HepG2 (cell line): ENCODE measurements around the gene DOCK3. TPM values are rescaled to one million over a fixed set of nuclear protein-coding genes. Genes with fewer than 3 reads are reported as not detected.

Experiments used
- ATAC-seq: fragments of 200-7000 bp; cut with Tn5 transposase; 3 replicates; pipeline ENCODE4 v1.9.1; 2020; ENCODE audit warnings: mild to moderate bottlenecking, moderate library complexity
- BruUV-seq: library from RNA; stranded (reverse); fragments of 400-500 nt; replicated peaks from 2 replicates; lab custom pipeline; 2021; lab: Mats Ljungman, UMichigan
- CTCF ChIA-PET: fragments of 300-600 bp; formaldehyde crosslinking; extraction: SDS; loops from one replicate; lab custom pipeline; 2021; ENCODE audit warnings: low total read pairs, inconsistent platforms, low intra/inter-chr PET ratio; lab: Yijun Ruan, JAX
- POLR2A ChIA-PET: fragments of 350-600 bp; sonication (Branson Sonifier 250); formaldehyde crosslinking; loops from one replicate; lab custom pipeline; 2020; ENCODE audit warnings: antibody characterized with exemption, inconsistent platforms; lab: Yijun Ruan, JAX
- DNase-seq: peaks from one replicate; pipeline ENCODE4 v3.0.0-alpha.2; 2015; ENCODE audit warnings: low spot score
- FAIRE-seq: peaks from 3 replicates; lab custom pipeline; 2011; peaks lifted over from hg19 to GRCh38; lab: Jason Lieb, UNC
- H2AFZ ChIP-seq: one replicate; pipeline ENCODE4 v1.6.1; 2011; ENCODE audit warnings: low read length, inconsistent platforms
- H3K27ac ChIP-seq: fragments of 300-600 bp; 3 replicates; pipeline ENCODE4 v1.8.0; 2011; ENCODE audit warnings: mixed run types, mild to moderate bottlenecking, mixed read lengths, low read length, inconsistent platforms; ENCODE audit not compliant: insufficient read depth; ENCODE audit errors: extremely low read length
- H3K27me3 ChIP-seq, 2 experiments: fragments of 200-600 bp in 1 of 2; 2 replicates in 1 of 2; 3 replicates in 1 of 2; pipeline versions ENCODE4 v1.6.0 to v1.8.0; 2011; ENCODE audit warnings: low read length in 2 of 2, mild to moderate bottlenecking in 2 of 2, moderate library complexity in 2 of 2, inconsistent platforms in 1 of 2; ENCODE audit not compliant: insufficient read depth in 2 of 2, control insufficient read depth in 1 of 2
- H3K36me3 ChIP-seq, 2 experiments: fragments of 200-600 bp in 1 of 2; replicated peaks in 1 of 2; 2 replicates in 1 of 2; 3 replicates in 1 of 2; pipeline versions ENCODE4 v1.5.1 to v1.8.0; 2011; ENCODE audit warnings: low read length in 2 of 2, inconsistent platforms in 1 of 2; ENCODE audit not compliant: insufficient read depth in 2 of 2, control insufficient read depth in 1 of 2
- H3K4me1 ChIP-seq: 2 replicates; pipeline ENCODE4 v1.5.1; 2012; ENCODE audit warnings: low read length, inconsistent platforms; ENCODE audit not compliant: insufficient read depth
- H3K4me2 ChIP-seq: 2 replicates; pipeline ENCODE4 v1.6.0; 2011; ENCODE audit warnings: low read depth, low read length, inconsistent platforms
- H3K4me3 ChIP-seq, 3 experiments: fragments of 200-600 bp in 1 of 3; sonication (generic), shearing (Covaris generic) in 1 of 3; replicated peaks in 1 of 3; 2 replicates each; pipeline ENCODE4 v1.5.1; 2011 to 2016; ENCODE audit warnings: low read length in 3 of 3, inconsistent platforms in 2 of 3, low read depth in 2 of 3, mild to moderate bottlenecking in 2 of 3, control low read depth in 1 of 3, mixed read lengths in 1 of 3; ENCODE audit not compliant: insufficient read depth in 1 of 3
- H3K79me2 ChIP-seq: one replicate; pipeline ENCODE4 v1.6.1; 2011; ENCODE audit warnings: low read length, inconsistent platforms; ENCODE audit not compliant: insufficient read depth
- H3K9ac ChIP-seq: 2 replicates; pipeline ENCODE4 v1.6.0; 2011; ENCODE audit warnings: mild to moderate bottlenecking, low read depth, low read length, inconsistent platforms; ENCODE audit not compliant: insufficient read depth
- H3K9me3 ChIP-seq: 2 replicates; pipeline ENCODE4 v1.5.1; 2012; ENCODE audit warnings: mild to moderate bottlenecking, low read length
- H4K20me1 ChIP-seq: 2 replicates; pipeline ENCODE4 v1.6.0; 2011; ENCODE audit warnings: inconsistent platforms, mild to moderate bottlenecking, low read length, moderate library complexity; ENCODE audit not compliant: insufficient read depth
- CHD4 ChIP-seq: fragments of 200-600 bp; sonication (generic); IDR thresholded peaks from 2 replicates; pipeline ENCODE4 v1.7.0; 2017; ENCODE audit warnings: mild to moderate bottlenecking, low read length, borderline replicate concordance
- HNRNPH1 ChIP-seq: fragments of 200-400 bp; formaldehyde crosslinking; optimal IDR thresholded peaks from 2 replicates; pipeline ENCODE3; 2017; ENCODE audit warnings: mild to moderate bottlenecking, low read depth, low read length
- JUND ChIP-seq: sonication (generic); formaldehyde crosslinking; IDR thresholded peaks from 2 replicates; pipeline ENCODE4 v1.8.0; 2022; ENCODE audit warnings: mild to moderate bottlenecking, missing genetic modification reagents
- MAZ ChIP-seq, 2 experiments: sonication (generic) in 1 of 2; formaldehyde crosslinking in 1 of 2; IDR thresholded peaks; 2 replicates each; pipeline versions ENCODE4 v1.5.0 to v1.6.1; 2012 to 2020; ENCODE audit warnings: low read depth in 2 of 2, mild to moderate bottlenecking in 2 of 2, borderline replicate concordance in 1 of 2, improper control_type of control experiment in 1 of 2, low read length in 1 of 2, missing genetic modification reagents in 1 of 2, moderate library complexity in 1 of 2
- NCOA5 ChIP-seq: sonication (generic); formaldehyde crosslinking; IDR thresholded peaks from 2 replicates; pipeline ENCODE4 v1.4.0; 2020; ENCODE audit warnings: missing genetic modification reagents
- RFXANK ChIP-seq: IDR thresholded peaks from 2 replicates; pipeline ENCODE4 v1.6.1; 2016
- ZBTB8A ChIP-seq: sonication (generic); formaldehyde crosslinking; IDR thresholded peaks from 2 replicates; pipeline ENCODE4 v1.4.0; 2020; ENCODE audit warnings: mild to moderate bottlenecking, low read depth, missing genetic modification reagents, borderline replicate concordance
- ZFP82 ChIP-seq: sonication (generic); formaldehyde crosslinking; IDR thresholded peaks from 2 replicates; pipeline ENCODE4 v1.5.1; 2020; ENCODE audit warnings: mild to moderate bottlenecking, missing genetic modification reagents, borderline replicate concordance
- ZNF207 ChIP-seq: fragments of 450-650 bp; IDR thresholded peaks from 2 replicates; pipeline ENCODE4 v1.6.1; 2016; ENCODE audit warnings: antibody characterized with exemption, borderline replicate concordance
- ZNF274 ChIP-seq: sonication (generic); formaldehyde crosslinking; IDR thresholded peaks from 2 replicates; pipeline ENCODE4 v1.5.1; 2020; ENCODE audit warnings: mild to moderate bottlenecking, missing genetic modification reagents
- ZNF629 ChIP-seq: sonication (generic); formaldehyde crosslinking; conservative IDR thresholded peaks from 2 replicates; pipeline ENCODE4 v1.5.0; 2020; ENCODE audit warnings: missing genetic modification reagents
- ZNF652 ChIP-seq: IDR thresholded peaks from 2 replicates; pipeline ENCODE4 v1.6.1; 2016; ENCODE audit warnings: low read depth, borderline replicate concordance
- WGBS: methylation state at CpG from one replicate; pipeline ENCODE4 v1.1.6; 2017; ENCODE audit warnings: low lambda C conversion rate; 5-methylcytosine and 5-hydroxymethylcytosine counted together
- in situ Hi-C: cut with HindIII; loops from 2 replicates; pipeline ENCODE4 v1.10.0; 2017; ENCODE audit warnings: low pct_unique_long_range_greater_than_20kb; ENCODE audit not compliant: extremely low pct_ligation_motif_present
- intact Hi-C: fragments of 100-400 bp; cut with micrococcal nuclease; formaldehyde crosslinking; loops from one replicate; pipeline ENCODE4 v1.10.0; 2022; ENCODE audit not compliant: unreplicated experiment
- polyA plus RNA-seq, 8 experiments: library from polyadenylated mRNA; depleted of rRNA in 3 of 8; stranded (reverse) in 7 of 8; unstranded in 1 of 8; fragments of >200 nt; fragmentation: Illumina TruSeq in 4 of 8; extraction: Trizol in 4 of 8; gene quantifications; 2 replicates each; pipeline versions ENCODE4 v1.2.1 to v1.2.3, GENCODE V29; 2011 to 2016; ENCODE audit warnings: low read depth in 4 of 8, missing spikeins in 1 of 8, mixed read lengths in 1 of 8; ENCODE audit not compliant: insufficient read depth in 1 of 8
- total RNA-seq, 5 experiments: library from RNA; depleted of rRNA; stranded (reverse); fragments of >200 nt; fragmentation: Illumina TruSeq; extraction: Trizol; gene quantifications; 2 replicates each; pipeline ENCODE4 v1.2.3, GENCODE V29; 2016; ENCODE audit warnings: low read depth in 1 of 5
- TF ChIP-seq, protein P1 (sequence below): sonication (generic); formaldehyde crosslinking; IDR thresholded peaks from 2 replicates; pipeline ENCODE4 v1.5.1; 2020; ENCODE audit warnings: missing genetic modification reagents, mild to moderate bottlenecking, borderline replicate concordance
- TF ChIP-seq, protein P2 (sequence below), 2 experiments: IDR thresholded peaks; 2 replicates each; pipeline ENCODE4 v1.6.1; 2011 to 2012; ENCODE audit warnings: low read length in 2 of 2, borderline replicate concordance in 1 of 2, low read depth in 1 of 2, mild to moderate bottlenecking in 1 of 2, moderate library complexity in 1 of 2
- TF ChIP-seq, protein P3 (sequence below): sonication (generic); formaldehyde crosslinking; conservative IDR thresholded peaks from 2 replicates; pipeline ENCODE4 v1.8.0; 2022; ENCODE audit warnings: missing genetic modification reagents
- TF ChIP-seq, protein P4 (sequence below): sonication (generic); formaldehyde crosslinking; IDR thresholded peaks from 2 replicates; pipeline ENCODE4 v1.4.0; 2020; ENCODE audit warnings: missing genetic modification reagents

DOCK3 gene
- total and polyA plus RNA-seq, 2 of the 13 experiments (the other 11 are each of a cell fraction or from before 2014, with no cell fraction given), result not detected

DNA sequence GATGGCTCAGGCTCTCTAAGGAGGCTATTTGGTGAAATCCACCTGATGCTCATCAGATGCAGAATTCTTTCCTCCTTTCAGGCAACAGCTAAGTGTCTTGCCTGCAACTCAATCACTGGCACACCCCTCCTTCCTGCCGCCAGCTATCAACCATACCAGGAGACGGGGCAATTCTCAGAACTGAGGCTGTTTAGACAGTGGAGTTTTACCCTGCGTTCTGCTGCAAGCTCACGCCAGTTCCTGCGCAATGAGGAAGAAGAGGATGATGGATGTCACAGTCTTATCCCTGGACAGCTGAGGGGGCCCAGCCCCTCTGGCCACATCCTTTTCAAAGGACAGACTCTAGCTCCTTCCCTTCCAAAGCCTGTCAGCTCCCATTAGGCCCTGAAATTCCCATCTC, 703.3 kb downstream of the DOCK3 start:
- ATAC-seq (no peak), FAIRE-seq (no peak), DNase-seq (no peak)
- in situ Hi-C loops (loop anchor here (10.0 kb wide), 1 partner anchor 273 kb away; no protein-coding TSS in a partner anchor), intact Hi-C loops (no loop called here)
- no peak overlapping the region for H3K4me3 ChIP-seq
- H3K9me3 ChIP-seq, result no peaks in the 10 kb centered on the region
- H3K79me2 ChIP-seq, result no peaks in the 10 kb centered on the region
- H3K4me2 ChIP-seq, result no peak overlapping the region
- CTCF ChIA-PET, result no interaction called here
- no peak overlapping the region for H2AFZ ChIP-seq
- BruUV-seq, result no TSS peak
- no peak overlapping the region for H3K27ac ChIP-seq
- H3K27me3 ChIP-seq, result peaks cover 7 to 60% of the 10 kb centered on the region in 2 experiments; a peak in 3 of 5 replicates
- no peak overlapping the region for H3K9ac ChIP-seq
- no peaks in the 10 kb centered on the region for H4K20me1 ChIP-seq
- POLR2A ChIA-PET, result no interaction called here
- peaks cover 12% of the 10 kb centered on the region for H3K4me1 ChIP-seq
- H3K36me3 ChIP-seq, result no peaks in the 10 kb centered on the region
- 42% methylated on average over 5 of the region's 5 CpGs for WGBS
- TF ChIP-seq, protein P1, sequence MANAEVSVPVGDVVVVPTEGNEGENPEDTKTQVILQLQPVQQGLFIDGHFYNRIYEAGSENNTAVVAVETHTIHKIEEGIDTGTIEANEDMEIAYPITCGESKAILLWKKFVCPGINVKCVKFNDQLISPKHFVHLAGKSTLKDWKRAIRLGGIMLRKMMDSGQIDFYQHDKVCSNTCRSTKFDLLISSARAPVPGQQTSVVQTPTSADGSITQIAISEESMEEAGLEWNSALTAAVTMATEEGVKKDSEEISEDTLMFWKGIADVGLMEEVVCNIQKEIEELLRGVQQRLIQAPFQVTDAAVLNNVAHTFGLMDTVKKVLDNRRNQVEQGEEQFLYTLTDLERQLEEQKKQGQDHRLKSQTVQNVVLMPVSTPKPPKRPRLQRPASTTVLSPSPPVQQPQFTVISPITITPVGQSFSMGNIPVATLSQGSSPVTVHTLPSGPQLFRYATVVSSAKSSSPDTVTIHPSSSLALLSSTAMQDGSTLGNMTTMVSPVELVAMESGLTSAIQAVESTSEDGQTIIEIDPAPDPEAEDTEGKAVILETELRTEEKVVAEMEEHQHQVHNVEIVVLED (CRISPR knock-in tag), result no peak
- TF ChIP-seq, protein P2, sequence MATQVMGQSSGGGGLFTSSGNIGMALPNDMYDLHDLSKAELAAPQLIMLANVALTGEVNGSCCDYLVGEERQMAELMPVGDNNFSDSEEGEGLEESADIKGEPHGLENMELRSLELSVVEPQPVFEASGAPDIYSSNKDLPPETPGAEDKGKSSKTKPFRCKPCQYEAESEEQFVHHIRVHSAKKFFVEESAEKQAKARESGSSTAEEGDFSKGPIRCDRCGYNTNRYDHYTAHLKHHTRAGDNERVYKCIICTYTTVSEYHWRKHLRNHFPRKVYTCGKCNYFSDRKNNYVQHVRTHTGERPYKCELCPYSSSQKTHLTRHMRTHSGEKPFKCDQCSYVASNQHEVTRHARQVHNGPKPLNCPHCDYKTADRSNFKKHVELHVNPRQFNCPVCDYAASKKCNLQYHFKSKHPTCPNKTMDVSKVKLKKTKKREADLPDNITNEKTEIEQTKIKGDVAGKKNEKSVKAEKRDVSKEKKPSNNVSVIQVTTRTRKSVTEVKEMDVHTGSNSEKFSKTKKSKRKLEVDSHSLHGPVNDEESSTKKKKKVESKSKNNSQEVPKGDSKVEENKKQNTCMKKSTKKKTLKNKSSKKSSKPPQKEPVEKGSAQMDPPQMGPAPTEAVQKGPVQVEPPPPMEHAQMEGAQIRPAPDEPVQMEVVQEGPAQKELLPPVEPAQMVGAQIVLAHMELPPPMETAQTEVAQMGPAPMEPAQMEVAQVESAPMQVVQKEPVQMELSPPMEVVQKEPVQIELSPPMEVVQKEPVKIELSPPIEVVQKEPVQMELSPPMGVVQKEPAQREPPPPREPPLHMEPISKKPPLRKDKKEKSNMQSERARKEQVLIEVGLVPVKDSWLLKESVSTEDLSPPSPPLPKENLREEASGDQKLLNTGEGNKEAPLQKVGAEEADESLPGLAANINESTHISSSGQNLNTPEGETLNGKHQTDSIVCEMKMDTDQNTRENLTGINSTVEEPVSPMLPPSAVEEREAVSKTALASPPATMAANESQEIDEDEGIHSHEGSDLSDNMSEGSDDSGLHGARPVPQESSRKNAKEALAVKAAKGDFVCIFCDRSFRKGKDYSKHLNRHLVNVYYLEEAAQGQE (IDR thresholded peaks at IDR 0.05; ENCODE audit: borderline replicate concordance in 1 of 2, low read depth in 1 of 2, low read length in 2 of 2), result no peak
- no peak for TF ChIP-seq ZFP82 (CRISPR knock-in tag)
- TF ChIP-seq ZNF652 (CRISPR knock-in tag), result no peak
- no peak for TF ChIP-seq MAZ (IDR thresholded peaks at IDR 0.05; ENCODE audit: borderline replicate concordance, low read depth, low read length)
- TF ChIP-seq MAZ (CRISPR knock-in tag; IDR thresholded peaks at IDR 0.05; ENCODE audit: low read depth), result no peak
- no peak for TF ChIP-seq JUND
- TF ChIP-seq HNRNPH1, result no peak
- no peak for TF ChIP-seq ZNF274
- no peak for TF ChIP-seq ZBTB8A (CRISPR knock-in tag)
- TF ChIP-seq, protein P3, sequence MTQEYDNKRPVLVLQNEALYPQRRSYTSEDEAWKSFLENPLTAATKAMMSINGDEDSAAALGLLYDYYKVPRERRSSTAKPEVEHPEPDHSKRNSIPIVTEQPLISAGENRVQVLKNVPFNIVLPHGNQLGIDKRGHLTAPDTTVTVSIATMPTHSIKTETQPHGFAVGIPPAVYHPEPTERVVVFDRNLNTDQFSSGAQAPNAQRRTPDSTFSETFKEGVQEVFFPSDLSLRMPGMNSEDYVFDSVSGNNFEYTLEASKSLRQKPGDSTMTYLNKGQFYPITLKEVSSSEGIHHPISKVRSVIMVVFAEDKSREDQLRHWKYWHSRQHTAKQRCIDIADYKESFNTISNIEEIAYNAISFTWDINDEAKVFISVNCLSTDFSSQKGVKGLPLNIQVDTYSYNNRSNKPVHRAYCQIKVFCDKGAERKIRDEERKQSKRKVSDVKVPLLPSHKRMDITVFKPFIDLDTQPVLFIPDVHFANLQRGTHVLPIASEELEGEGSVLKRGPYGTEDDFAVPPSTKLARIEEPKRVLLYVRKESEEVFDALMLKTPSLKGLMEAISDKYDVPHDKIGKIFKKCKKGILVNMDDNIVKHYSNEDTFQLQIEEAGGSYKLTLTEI (CRISPR knock-in tag), result no peak
- TF ChIP-seq CHD4, result no peak
- TF ChIP-seq, protein P4, sequence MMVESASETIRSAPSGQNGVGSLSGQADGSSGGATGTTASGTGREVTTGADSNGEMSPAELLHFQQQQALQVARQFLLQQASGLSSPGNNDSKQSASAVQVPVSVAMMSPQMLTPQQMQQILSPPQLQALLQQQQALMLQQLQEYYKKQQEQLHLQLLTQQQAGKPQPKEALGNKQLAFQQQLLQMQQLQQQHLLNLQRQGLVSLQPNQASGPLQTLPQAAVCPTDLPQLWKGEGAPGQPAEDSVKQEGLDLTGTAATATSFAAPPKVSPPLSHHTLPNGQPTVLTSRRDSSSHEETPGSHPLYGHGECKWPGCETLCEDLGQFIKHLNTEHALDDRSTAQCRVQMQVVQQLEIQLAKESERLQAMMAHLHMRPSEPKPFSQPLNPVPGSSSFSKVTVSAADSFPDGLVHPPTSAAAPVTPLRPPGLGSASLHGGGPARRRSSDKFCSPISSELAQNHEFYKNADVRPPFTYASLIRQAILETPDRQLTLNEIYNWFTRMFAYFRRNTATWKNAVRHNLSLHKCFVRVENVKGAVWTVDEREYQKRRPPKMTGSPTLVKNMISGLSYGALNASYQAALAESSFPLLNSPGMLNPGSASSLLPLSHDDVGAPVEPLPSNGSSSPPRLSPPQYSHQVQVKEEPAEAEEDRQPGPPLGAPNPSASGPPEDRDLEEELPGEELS, result no peak
- TF ChIP-seq NCOA5, result no peak
- TF ChIP-seq ZNF207, result no peak
- no peak for TF ChIP-seq ZNF629 (CRISPR knock-in tag)
- TF ChIP-seq RFXANK (CRISPR knock-in tag), result no peak
